Thyroid gland (tissue), 4 donors: ENCODE results near the gene RPS27L.

Experiments used
- POLR2A ChIP-seq, 2 donors: fragments of 450-650 bp; IDR thresholded peaks; one replicate each; pipeline ENCODE4 v1.6.1; 2017; ENCODE audit warnings: antibody characterized with exemption in 2 of 2, mild to moderate bottlenecking in 2 of 2, moderate library complexity in 1 of 2
- TF ChIP-seq, protein P1 (sequence below), 6 experiments: fragments of 200-600 bp in 3 of 6; fragments of 450-650 bp in 3 of 6; sonication (generic) in 3 of 6; IDR thresholded peaks; one replicate each; pipeline ENCODE4 v1.5.1; 2016 to 2019; ENCODE audit warnings: antibody characterized with exemption in 6 of 6, mild to moderate bottlenecking in 2 of 6, inconsistent platforms in 1 of 6, moderate library complexity in 1 of 6

DNA sequence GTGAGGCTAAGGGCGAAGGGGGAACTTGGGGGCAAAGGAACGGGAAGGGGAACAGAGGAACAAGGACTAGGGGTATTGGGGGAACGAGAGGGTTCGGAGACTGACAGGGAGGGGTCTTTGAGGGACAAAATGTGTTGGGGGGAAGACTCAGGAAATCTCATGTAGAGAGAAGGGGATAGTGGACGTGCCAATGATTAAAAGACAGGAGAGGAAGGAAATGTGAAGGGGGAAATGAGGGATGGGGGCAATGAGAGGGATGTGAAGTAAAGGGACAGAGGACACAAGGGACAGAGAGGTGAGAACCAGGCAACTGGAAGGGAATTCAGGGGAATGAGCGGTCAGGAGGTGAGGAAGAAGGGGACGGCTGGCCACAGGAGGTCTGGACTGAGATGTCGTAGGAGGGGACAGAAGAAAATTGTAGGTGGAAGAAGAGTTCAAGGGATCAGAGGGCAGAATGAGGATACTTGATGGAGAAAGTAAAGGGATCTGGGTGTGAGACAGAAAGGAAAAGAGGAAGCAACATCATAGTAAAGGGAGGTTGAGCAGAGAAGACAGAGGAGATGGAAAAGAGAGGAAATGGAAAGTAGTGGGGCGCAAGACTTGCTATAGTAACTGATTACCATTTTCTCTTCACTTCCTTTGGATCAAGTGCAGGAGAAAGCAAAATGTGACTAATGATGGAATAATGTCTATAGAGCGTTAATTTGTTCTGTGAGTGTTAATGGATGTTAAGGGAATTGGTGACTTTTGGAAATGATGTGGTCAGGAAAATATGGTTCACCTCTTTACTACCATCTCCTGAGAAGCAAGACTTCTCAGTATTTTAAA is 32.9 kb upstream of the RPS27L start:
- TF ChIP-seq, protein P1, sequence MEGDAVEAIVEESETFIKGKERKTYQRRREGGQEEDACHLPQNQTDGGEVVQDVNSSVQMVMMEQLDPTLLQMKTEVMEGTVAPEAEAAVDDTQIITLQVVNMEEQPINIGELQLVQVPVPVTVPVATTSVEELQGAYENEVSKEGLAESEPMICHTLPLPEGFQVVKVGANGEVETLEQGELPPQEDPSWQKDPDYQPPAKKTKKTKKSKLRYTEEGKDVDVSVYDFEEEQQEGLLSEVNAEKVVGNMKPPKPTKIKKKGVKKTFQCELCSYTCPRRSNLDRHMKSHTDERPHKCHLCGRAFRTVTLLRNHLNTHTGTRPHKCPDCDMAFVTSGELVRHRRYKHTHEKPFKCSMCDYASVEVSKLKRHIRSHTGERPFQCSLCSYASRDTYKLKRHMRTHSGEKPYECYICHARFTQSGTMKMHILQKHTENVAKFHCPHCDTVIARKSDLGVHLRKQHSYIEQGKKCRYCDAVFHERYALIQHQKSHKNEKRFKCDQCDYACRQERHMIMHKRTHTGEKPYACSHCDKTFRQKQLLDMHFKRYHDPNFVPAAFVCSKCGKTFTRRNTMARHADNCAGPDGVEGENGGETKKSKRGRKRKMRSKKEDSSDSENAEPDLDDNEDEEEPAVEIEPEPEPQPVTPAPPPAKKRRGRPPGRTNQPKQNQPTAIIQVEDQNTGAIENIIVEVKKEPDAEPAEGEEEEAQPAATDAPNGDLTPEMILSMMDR (IDR thresholded peaks at IDR 0.05) = no peak
- no peak for TF ChIP-seq POLR2A (IDR thresholded peaks at IDR 0.05)
